PC-3 (cell line): ENCODE data around the gene COX5A. TPM values are rescaled to one million over a fixed set of nuclear protein-coding genes. Genes with fewer than 3 reads are reported as not detected.

ENCODE experiments used
- ATAC-seq: fragments of 200-7000 bp; cut with Tn5 transposase; 2 replicates; pipeline ENCODE4 v1.9.1; 2020; ENCODE audit warnings: mild to moderate bottlenecking, moderate library complexity
- BruUV-seq: library from RNA; stranded (reverse); fragments of 400-500 nt; replicated peaks from 2 replicates; lab custom pipeline; 2021; lab: Mats Ljungman, UMichigan
- CTCF ChIA-PET: fragments of 300-600 bp; sonication (Branson Sonifier 250); formaldehyde crosslinking; loops from one replicate; lab custom pipeline; 2022; ENCODE audit warnings: antibody characterized with exemption; lab: Charles Lee
- POLR2A ChIA-PET: fragments of 300-600 bp; sonication (Branson Sonifier 250); formaldehyde crosslinking; loops from one replicate; lab custom pipeline; 2022; ENCODE audit warnings: antibody characterized with exemption; ENCODE audit not compliant: unreplicated experiment; lab: Charles Lee
- DNase-seq: peaks from one replicate; pipeline ENCODE4 v3.0.0-alpha.2; 2015
- H2AFZ ChIP-seq: fragments of 300-600 bp; sonication (generic); 2 replicates; pipeline ENCODE4 v1.6.0; 2016; ENCODE audit warnings: antibody characterized with exemption, low read length
- H3F3A ChIP-seq: fragments of 300-600 bp; sonication (generic); one replicate; pipeline ENCODE4 v1.6.0; 2017; ENCODE audit warnings: antibody characterized with exemption, low read length, control low read depth, mild to moderate bottlenecking; ENCODE audit not compliant: unreplicated experiment
- H3K27ac ChIP-seq: fragments of 300-600 bp; sonication (generic); 2 replicates; pipeline ENCODE4 v1.5.1; 2016; ENCODE audit warnings: mild to moderate bottlenecking, low read length
- H3K27me3 ChIP-seq: fragments of 300-600 bp; sonication (generic); 2 replicates; pipeline ENCODE4 v1.6.1; 2016; ENCODE audit warnings: low read length, mixed read lengths
- H3K36me3 ChIP-seq: fragments of 300-600 bp; sonication (generic); 2 replicates; pipeline ENCODE4 v1.6.1; 2016; ENCODE audit warnings: low read depth, mixed run types, low read length, mixed read lengths
- H3K4me1 ChIP-seq: fragments of 300-600 bp; sonication (generic); 2 replicates; pipeline ENCODE4 v1.5.1; 2016; ENCODE audit warnings: low read length; ENCODE audit not compliant: insufficient read depth
- H3K4me2 ChIP-seq: fragments of 300-600 bp; sonication (generic); 2 replicates; pipeline ENCODE4 v1.6.0; 2016; ENCODE audit warnings: low read length
- H3K4me3 ChIP-seq: fragments of 300-600 bp; sonication (generic); 2 replicates; pipeline ENCODE4 v1.5.1; 2016; ENCODE audit warnings: mild to moderate bottlenecking, low read length, mixed read lengths
- H3K79me2 ChIP-seq: fragments of 300-600 bp; sonication (generic); 2 replicates; pipeline ENCODE4 v1.6.1; 2017; ENCODE audit warnings: low read length, mixed read lengths
- H3K9ac ChIP-seq: fragments of 300-600 bp; sonication (generic); 2 replicates; pipeline ENCODE4 v1.6.0; 2016; ENCODE audit warnings: mild to moderate bottlenecking, low read length
- H3K9me2 ChIP-seq: fragments of 300-600 bp; sonication (generic); replicated peaks from 2 replicates; pipeline ENCODE4 v1.6.1; 2016; ENCODE audit warnings: mixed run types, low read length, mixed read lengths
- H3K9me3 ChIP-seq: fragments of 300-600 bp; sonication (generic); 2 replicates; pipeline ENCODE4 v1.6.1; 2016; ENCODE audit warnings: low read length, mixed read lengths
- H4K20me1 ChIP-seq: fragments of 300-600 bp; sonication (generic); 2 replicates; pipeline ENCODE4 v1.6.1; 2016; ENCODE audit warnings: low read length, mixed read lengths
- EZH2 ChIP-seq: fragments of 300-600 bp; sonication (generic); IDR thresholded peaks from one replicate; pipeline ENCODE4 v1.6.1; 2017; ENCODE audit warnings: antibody characterized with exemption, mild to moderate bottlenecking, low read length; ENCODE audit not compliant: unreplicated experiment
- EZH2phosphoT487 ChIP-seq: fragments of 300-600 bp; sonication (generic); IDR thresholded peaks from 2 replicates; pipeline ENCODE4 v1.6.1; 2018; ENCODE audit warnings: mild to moderate bottlenecking, antibody characterized with exemption, low read length, borderline replicate concordance
- intact Hi-C: fragments of 100-400 bp; cut with micrococcal nuclease; formaldehyde crosslinking; loops from 2 replicates; pipeline ENCODE4 v1.9.0; 2023
- total RNA-seq: library from RNA; depleted of rRNA; stranded (reverse); fragments of >200 nt; gene quantifications from 2 replicates; pipeline ENCODE4 v1.2.3, GENCODE V29; 2014
- TF ChIP-seq, protein P1 (sequence below): fragments of 300-600 bp; sonication (generic); conservative IDR thresholded peaks from 2 replicates; pipeline ENCODE4 v1.5.1; 2017; ENCODE audit warnings: antibody characterized with exemption, low read depth, mild to moderate bottlenecking, low read length

The COX5A gene
- total RNA-seq, 1 experiment from 2014 or later, result 145 TPM

GRCh38 chr15:74955017-74955416, 17.1 kb upstream of the COX5A start:
- H3K4me1 ChIP-seq, result peaks cover 18% of the 10 kb centered on the region; the same call in 1 of the 2 replicates
- no peaks in the 10 kb centered on the region for H3F3A ChIP-seq
- H3K27ac ChIP-seq, result no peak overlapping the region
- 0 out of 2 replicates have a peak overlapping the region, but pooled peaks have one; percentile 98 for H3K4me2 ChIP-seq
- no peak for DNase-seq
- peaks cover 8% of the 10 kb centered on the region for H3K79me2 ChIP-seq
- no peaks in the 10 kb centered on the region for H3K9me2 ChIP-seq
- ChIA-PET CTCF (no interaction called here), POLR2A (no interaction called here)
- no peak overlapping the region for H2AFZ ChIP-seq
- no peaks in the 10 kb centered on the region for H3K27me3 ChIP-seq
- intact Hi-C loops, result no loop called here
- no peak for ATAC-seq
- H3K9ac ChIP-seq, result no peak overlapping the region
- H3K9me3 ChIP-seq, result no peaks in the 10 kb centered on the region
- H3K36me3 ChIP-seq, result no peaks in the 10 kb centered on the region
- H4K20me1 ChIP-seq, result no peaks in the 10 kb centered on the region
- BruUV-seq, result no TSS peak
- no peak for TF ChIP-seq EZH2phosphoT487
- TF ChIP-seq EZH2, result no peak
- TF ChIP-seq, protein P1, sequence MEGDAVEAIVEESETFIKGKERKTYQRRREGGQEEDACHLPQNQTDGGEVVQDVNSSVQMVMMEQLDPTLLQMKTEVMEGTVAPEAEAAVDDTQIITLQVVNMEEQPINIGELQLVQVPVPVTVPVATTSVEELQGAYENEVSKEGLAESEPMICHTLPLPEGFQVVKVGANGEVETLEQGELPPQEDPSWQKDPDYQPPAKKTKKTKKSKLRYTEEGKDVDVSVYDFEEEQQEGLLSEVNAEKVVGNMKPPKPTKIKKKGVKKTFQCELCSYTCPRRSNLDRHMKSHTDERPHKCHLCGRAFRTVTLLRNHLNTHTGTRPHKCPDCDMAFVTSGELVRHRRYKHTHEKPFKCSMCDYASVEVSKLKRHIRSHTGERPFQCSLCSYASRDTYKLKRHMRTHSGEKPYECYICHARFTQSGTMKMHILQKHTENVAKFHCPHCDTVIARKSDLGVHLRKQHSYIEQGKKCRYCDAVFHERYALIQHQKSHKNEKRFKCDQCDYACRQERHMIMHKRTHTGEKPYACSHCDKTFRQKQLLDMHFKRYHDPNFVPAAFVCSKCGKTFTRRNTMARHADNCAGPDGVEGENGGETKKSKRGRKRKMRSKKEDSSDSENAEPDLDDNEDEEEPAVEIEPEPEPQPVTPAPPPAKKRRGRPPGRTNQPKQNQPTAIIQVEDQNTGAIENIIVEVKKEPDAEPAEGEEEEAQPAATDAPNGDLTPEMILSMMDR, result no peak
- no peak overlapping the region for H3K4me3 ChIP-seq

- Histone ChIP-seq H3K27ac (no peak overlapping the region), H3K4me1 (peaks cover 18% of the 10 kb centered on the region; the same call in 1 of the 2 replicates), H3K4me3 (no peak overlapping the region), H3K36me3 (no peaks in the 10 kb centered on the region), H3K9me2 (no peaks in the 10 kb centered on the region), H3K9me3 (no peaks in the 10 kb centered on the region), H3K4me2 (no peak overlapping the region), H3K9ac (no peak overlapping the region), H3F3A (no peaks in the 10 kb centered on the region), H3K79me2 (peaks cover 8% of the 10 kb centered on the region), H2AFZ (no peak overlapping the region), H3K27me3 (no peaks in the 10 kb centered on the region), H4K20me1 (no peaks in the 10 kb centered on the region)
- intact Hi-C loops, result no loop called here
- ATAC-seq (no peak), DNase-seq (no peak)
- no peak for TF ChIP-seq EZH2phosphoT487
- TF ChIP-seq EZH2, result no peak
- TF ChIP-seq, protein P1, result no peak
- CTCF ChIA-PET, result no interaction called here
- no TSS peak for BruUV-seq
- POLR2A ChIA-PET, result no interaction called here
These were observed 16.6 kb upstream of the COX5A start for GRCh38 chr15:74954515-74954914.

DNA sequence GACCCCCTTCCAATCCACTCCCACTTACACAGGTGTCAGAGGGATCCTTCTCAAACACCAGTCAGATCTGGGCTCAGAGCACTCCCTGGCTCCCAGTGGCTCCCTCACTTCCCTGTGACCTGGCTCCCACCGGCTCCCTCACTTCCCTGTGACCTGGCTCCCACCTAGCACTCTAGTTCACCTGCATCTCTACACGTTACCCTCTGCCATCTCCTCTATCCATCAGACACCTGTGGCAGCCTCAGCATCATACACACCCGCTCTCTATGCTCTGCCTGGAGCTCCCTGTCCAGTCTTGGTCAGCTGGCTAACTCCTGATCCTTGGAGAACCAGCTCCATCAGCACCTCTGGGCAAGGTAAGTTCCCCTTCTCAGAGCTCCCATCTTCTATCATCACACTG, 13.1 kb upstream of the COX5A start:
- no peak for ATAC-seq
- no TSS peak for BruUV-seq

More for the DNA sequence above, 13.1 kb upstream of the COX5A start:
- no peaks in the 10 kb centered on the region for H3K27me3 ChIP-seq
- ChIA-PET POLR2A (no interaction called here), CTCF (interaction anchor here (0.5 to 1.3 kb wide), 4 partner anchors 11 to 180 kb away, joined by 3 to 5 read pairs (median 4); no protein-coding TSS in a partner anchor)
- no peak overlapping the region for H2AFZ ChIP-seq
- H3K9me2 ChIP-seq, result no peaks in the 10 kb centered on the region
- H3K27ac ChIP-seq, result no peak overlapping the region
- H3K9me3 ChIP-seq, result no peaks in the 10 kb centered on the region
- DNase-seq, result no peak
- TF ChIP-seq, protein P1, result no peak
- H3K79me2 ChIP-seq, result peaks cover 8% of the 10 kb centered on the region
- H3K4me3 ChIP-seq, result no peak overlapping the region
- H3K9ac ChIP-seq, result no peak overlapping the region
- intact Hi-C loops, result loop anchor here (2.0 kb wide), 1 partner anchor 180 kb away; no protein-coding TSS in a partner anchor
- H4K20me1 ChIP-seq, result no peaks in the 10 kb centered on the region
- H3K36me3 ChIP-seq, result no peaks in the 10 kb centered on the region
- H3K4me1 ChIP-seq, result peaks cover 6% of the 10 kb centered on the region; the same call in 1 of the 2 replicates
- no peaks in the 10 kb centered on the region for H3F3A ChIP-seq
- H3K4me2 ChIP-seq, result no peak overlapping the region
